Neural cell (in vitro differentiated cells): ENCODE measurements around the gene NR1H2. TPM values are rescaled to one million over a fixed set of nuclear protein-coding genes. Genes with fewer than 3 reads are reported as not detected.
"Not testable (repeated sequence)": the region's sequence is repeated elsewhere in the genome, so short reads cannot be mapped to it uniquely, and the experiment has no call there.

Source experiments
- H2AFZ ChIP-seq: fragments of 200-600, 300-800 bp; sonication (generic), shearing (Covaris generic); 2 replicates; pipeline ENCODE4 v1.6.0; 2014; ENCODE audit warnings: low read depth, mild to moderate bottlenecking, antibody characterized with exemption, low read length, moderate library complexity
- H3F3A ChIP-seq: fragments of 200-600 bp; shearing (Covaris generic); 2 replicates; pipeline ENCODE4 v1.6.1; 2016; ENCODE audit warnings: mild to moderate bottlenecking, moderate library complexity, mixed read lengths, antibody characterized with exemption, low read length; ENCODE audit not compliant: insufficient read depth, poor library complexity, severe bottlenecking
- H3K27ac ChIP-seq: fragments of 200-600, 300-800 bp; sonication (generic), shearing (Covaris generic); 2 replicates; pipeline ENCODE4 v1.5.1; 2014; ENCODE audit warnings: mild to moderate bottlenecking, low read length, moderate library complexity
- H3K27me3 ChIP-seq: fragments of 300-800, 200-600 bp; sonication (generic), shearing (Covaris generic); 2 replicates; pipeline ENCODE4 v1.6.0; 2014; ENCODE audit warnings: mild to moderate bottlenecking, low read depth, low read length, moderate library complexity; ENCODE audit not compliant: insufficient read depth
- H3K36me3 ChIP-seq: fragments of 300-800, 200-600 bp; sonication (generic), shearing (Covaris generic); 2 replicates; pipeline ENCODE4 v1.5.1; 2014; ENCODE audit warnings: mild to moderate bottlenecking, antibody characterized with exemption, low read length, moderate library complexity; ENCODE audit not compliant: insufficient read depth
- H3K4me2 ChIP-seq: fragments of 300-800, 200-600 bp; sonication (generic), shearing (Covaris generic); 2 replicates; pipeline ENCODE4 v1.6.0; 2014; ENCODE audit warnings: mild to moderate bottlenecking, low read length
- H3K4me3 ChIP-seq: fragments of 300-800, 200-600 bp; sonication (generic), shearing (Covaris generic); 2 replicates; pipeline ENCODE4 v1.5.1; 2014; ENCODE audit warnings: mild to moderate bottlenecking, low read length, moderate library complexity
- H3K79me2 ChIP-seq: fragments of 200-600 bp; shearing (Covaris generic); replicated peaks from 2 replicates; pipeline ENCODE4 v1.6.0; 2014; ENCODE audit warnings: mild to moderate bottlenecking, low read length, moderate library complexity; ENCODE audit not compliant: insufficient read depth
- H3K9ac ChIP-seq: fragments of 300-800, 200-600 bp; sonication (generic), shearing (Covaris generic); 2 replicates; pipeline ENCODE4 v1.6.1; 2016; ENCODE audit warnings: mild to moderate bottlenecking, low read length, mixed read lengths
- H3K9me2 ChIP-seq: fragments of 200-600 bp; shearing (Covaris generic); 2 replicates; pipeline ENCODE4 v1.6.1; 2016; ENCODE audit warnings: mild to moderate bottlenecking, low read length, mixed read lengths; ENCODE audit not compliant: insufficient read depth
- H3K9me3 ChIP-seq: fragments of 200-600, 300-800 bp; sonication (generic), shearing (Covaris generic); 2 replicates; pipeline ENCODE4 v1.6.1; 2016; ENCODE audit warnings: mild to moderate bottlenecking, mixed run types, low read length, moderate library complexity, mixed read lengths
- H4K20me1 ChIP-seq: fragments of 200-600 bp; shearing (Covaris generic); 2 replicates; pipeline ENCODE4 v1.6.1; 2016; ENCODE audit warnings: mild to moderate bottlenecking, mixed run types; ENCODE audit not compliant: insufficient read depth
- EP300 ChIP-seq: fragments of 450-650 bp; conservative IDR thresholded peaks from 2 replicates; pipeline ENCODE4 v1.6.1; 2014; ENCODE audit warnings: antibody characterized with exemption, mild to moderate bottlenecking, moderate library complexity; ENCODE audit not compliant: poor library complexity, severe bottlenecking
- EZH2 ChIP-seq: fragments of 200-600, 300-800 bp; shearing (Covaris generic), sonication (generic); IDR thresholded peaks from 2 replicates; pipeline ENCODE4 v1.6.1; 2014; ENCODE audit warnings: antibody characterized with exemption, low read length, borderline replicate concordance, mild to moderate bottlenecking; ENCODE audit not compliant: insufficient read depth, poor library complexity, severe bottlenecking
- MXI1 ChIP-seq: fragments of 450-650 bp; conservative IDR thresholded peaks from 2 replicates; pipeline ENCODE4 v1.6.1; 2014; ENCODE audit warnings: antibody characterized with exemption, mild to moderate bottlenecking; ENCODE audit not compliant: poor library complexity, severe bottlenecking
- POLR2AphosphoS5 ChIP-seq: IDR thresholded peaks from 2 replicates; pipeline ENCODE4 v1.6.1; 2012
- RAD21 ChIP-seq: fragments of 450-650 bp; conservative IDR thresholded peaks from 2 replicates; pipeline ENCODE4 v1.6.1; 2014; ENCODE audit warnings: antibody characterized with exemption, mild to moderate bottlenecking, moderate library complexity
- SMC3 ChIP-seq: fragments of 450-650 bp; conservative IDR thresholded peaks from 2 replicates; pipeline ENCODE4 v1.6.1; 2014; ENCODE audit warnings: antibody characterized with exemption, mild to moderate bottlenecking, moderate library complexity; ENCODE audit not compliant: poor library complexity
- TAF1 ChIP-seq: IDR thresholded peaks from 2 replicates; pipeline ENCODE4 v1.6.1; 2012; ENCODE audit warnings: low read depth
- polyA plus RNA-seq: library from polyadenylated mRNA; depleted of rRNA; stranded (reverse); fragments of >200 nt; gene quantifications from 2 replicates; pipeline ENCODE4 v1.2.3, GENCODE V29; 2014
- TF ChIP-seq, protein P1 (sequence below): fragments of 450-650 bp; IDR thresholded peaks from 2 replicates; pipeline ENCODE4 v1.5.1; 2014; ENCODE audit warnings: antibody characterized with exemption, mild to moderate bottlenecking, moderate library complexity; ENCODE audit not compliant: poor library complexity, severe bottlenecking
- TF ChIP-seq, protein P2 (sequence below): IDR thresholded peaks from 2 replicates; pipeline ENCODE4 v1.6.1; 2012; ENCODE audit warnings: borderline replicate concordance

The NR1H2 gene
- polyA plus RNA-seq, 1 donor from 2014 or later, result 18.5 TPM

DNA sequence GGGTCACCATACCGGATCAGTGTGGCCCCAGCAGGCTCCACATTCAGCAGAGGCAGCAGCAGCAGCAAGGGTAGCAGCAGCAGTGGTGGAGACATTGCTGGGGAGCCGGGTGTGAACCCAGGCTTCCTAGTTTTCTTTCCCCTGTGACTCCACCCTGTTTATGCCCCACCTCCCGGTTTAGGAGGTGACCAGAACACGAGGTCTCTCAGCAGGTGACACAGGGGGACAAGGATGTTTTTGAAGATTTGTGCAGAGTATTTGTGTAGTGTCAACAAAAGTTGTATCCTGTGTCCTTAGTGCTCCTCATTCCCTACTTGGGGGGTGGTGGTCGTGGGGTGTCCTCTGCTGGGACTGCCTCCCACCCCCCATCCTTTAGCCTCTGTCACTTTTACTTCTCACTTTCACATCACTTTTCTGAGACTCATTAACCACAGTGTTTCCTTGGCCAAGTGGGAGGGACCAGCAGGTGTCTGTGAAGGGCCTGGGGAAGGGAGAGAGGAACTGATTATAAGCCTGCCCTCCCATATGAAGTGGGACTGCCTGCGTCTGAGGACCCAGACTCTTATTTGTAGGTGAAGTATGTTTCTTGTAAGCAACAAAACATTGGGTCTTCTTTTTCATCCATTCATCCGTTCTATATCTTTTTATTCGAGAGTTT, 31.5 kb upstream of the NR1H2 start:
- no peaks in the 10 kb centered on the region for H3K9me3 ChIP-seq
- H3K27me3 ChIP-seq, result no peaks in the 10 kb centered on the region
- H3K36me3 ChIP-seq, result no peaks in the 10 kb centered on the region
- no peak overlapping the region for H3K4me2 ChIP-seq
- H2AFZ ChIP-seq, result no peak overlapping the region
- H4K20me1 ChIP-seq, result no peaks in the 10 kb centered on the region
- TF ChIP-seq, protein P1, sequence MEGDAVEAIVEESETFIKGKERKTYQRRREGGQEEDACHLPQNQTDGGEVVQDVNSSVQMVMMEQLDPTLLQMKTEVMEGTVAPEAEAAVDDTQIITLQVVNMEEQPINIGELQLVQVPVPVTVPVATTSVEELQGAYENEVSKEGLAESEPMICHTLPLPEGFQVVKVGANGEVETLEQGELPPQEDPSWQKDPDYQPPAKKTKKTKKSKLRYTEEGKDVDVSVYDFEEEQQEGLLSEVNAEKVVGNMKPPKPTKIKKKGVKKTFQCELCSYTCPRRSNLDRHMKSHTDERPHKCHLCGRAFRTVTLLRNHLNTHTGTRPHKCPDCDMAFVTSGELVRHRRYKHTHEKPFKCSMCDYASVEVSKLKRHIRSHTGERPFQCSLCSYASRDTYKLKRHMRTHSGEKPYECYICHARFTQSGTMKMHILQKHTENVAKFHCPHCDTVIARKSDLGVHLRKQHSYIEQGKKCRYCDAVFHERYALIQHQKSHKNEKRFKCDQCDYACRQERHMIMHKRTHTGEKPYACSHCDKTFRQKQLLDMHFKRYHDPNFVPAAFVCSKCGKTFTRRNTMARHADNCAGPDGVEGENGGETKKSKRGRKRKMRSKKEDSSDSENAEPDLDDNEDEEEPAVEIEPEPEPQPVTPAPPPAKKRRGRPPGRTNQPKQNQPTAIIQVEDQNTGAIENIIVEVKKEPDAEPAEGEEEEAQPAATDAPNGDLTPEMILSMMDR, result no peak
- no peak for TF ChIP-seq EP300
- no peak for TF ChIP-seq EZH2
- TF ChIP-seq SMC3, result no peak
- TF ChIP-seq RAD21, result no peak
- TF ChIP-seq, protein P2, sequence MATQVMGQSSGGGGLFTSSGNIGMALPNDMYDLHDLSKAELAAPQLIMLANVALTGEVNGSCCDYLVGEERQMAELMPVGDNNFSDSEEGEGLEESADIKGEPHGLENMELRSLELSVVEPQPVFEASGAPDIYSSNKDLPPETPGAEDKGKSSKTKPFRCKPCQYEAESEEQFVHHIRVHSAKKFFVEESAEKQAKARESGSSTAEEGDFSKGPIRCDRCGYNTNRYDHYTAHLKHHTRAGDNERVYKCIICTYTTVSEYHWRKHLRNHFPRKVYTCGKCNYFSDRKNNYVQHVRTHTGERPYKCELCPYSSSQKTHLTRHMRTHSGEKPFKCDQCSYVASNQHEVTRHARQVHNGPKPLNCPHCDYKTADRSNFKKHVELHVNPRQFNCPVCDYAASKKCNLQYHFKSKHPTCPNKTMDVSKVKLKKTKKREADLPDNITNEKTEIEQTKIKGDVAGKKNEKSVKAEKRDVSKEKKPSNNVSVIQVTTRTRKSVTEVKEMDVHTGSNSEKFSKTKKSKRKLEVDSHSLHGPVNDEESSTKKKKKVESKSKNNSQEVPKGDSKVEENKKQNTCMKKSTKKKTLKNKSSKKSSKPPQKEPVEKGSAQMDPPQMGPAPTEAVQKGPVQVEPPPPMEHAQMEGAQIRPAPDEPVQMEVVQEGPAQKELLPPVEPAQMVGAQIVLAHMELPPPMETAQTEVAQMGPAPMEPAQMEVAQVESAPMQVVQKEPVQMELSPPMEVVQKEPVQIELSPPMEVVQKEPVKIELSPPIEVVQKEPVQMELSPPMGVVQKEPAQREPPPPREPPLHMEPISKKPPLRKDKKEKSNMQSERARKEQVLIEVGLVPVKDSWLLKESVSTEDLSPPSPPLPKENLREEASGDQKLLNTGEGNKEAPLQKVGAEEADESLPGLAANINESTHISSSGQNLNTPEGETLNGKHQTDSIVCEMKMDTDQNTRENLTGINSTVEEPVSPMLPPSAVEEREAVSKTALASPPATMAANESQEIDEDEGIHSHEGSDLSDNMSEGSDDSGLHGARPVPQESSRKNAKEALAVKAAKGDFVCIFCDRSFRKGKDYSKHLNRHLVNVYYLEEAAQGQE, result no peak
- no peak for TF ChIP-seq MXI1
- TF ChIP-seq POLR2AphosphoS5, result no peak
- no peak for TF ChIP-seq TAF1
- H3K9me2 ChIP-seq, result no peaks in the 10 kb centered on the region
- H3F3A ChIP-seq, result no peaks in the 10 kb centered on the region
- no peak overlapping the region for H3K9ac ChIP-seq
- H3K79me2 ChIP-seq, result no peaks in the 10 kb centered on the region
- H3K4me3 ChIP-seq, result no peak overlapping the region
- H3K27ac ChIP-seq, result no peak overlapping the region

DNA sequence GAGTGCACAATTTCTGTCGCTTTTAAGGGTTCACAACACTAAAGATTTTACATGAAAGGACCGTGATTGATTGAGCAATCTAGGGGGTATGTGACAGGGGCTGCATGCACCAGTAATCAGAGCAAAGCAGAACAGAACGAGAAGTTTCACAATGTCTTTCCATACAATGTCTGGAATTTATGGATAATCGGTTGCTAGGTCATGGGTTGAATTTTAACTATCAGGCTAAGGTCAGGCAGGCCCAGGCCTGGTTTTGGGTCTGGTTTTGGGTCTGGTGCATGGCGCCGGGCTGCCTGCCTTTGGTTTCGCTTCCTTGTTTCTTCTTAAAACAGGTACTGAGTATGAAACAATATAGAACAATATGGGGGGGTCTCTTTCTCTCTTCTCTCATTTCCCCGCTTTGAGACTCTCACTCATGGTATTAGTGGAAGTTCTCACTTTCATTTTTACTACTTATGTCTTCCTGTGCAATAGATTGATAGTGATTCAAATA, 29.1 kb upstream of the NR1H2 start:
- H4K20me1 ChIP-seq, H3K9me2 ChIP-seq, H3K4me2 ChIP-seq, H3K9me3 ChIP-seq, H2AFZ ChIP-seq, H3K4me3 ChIP-seq, H3F3A ChIP-seq, H3K27me3 ChIP-seq, H3K27ac ChIP-seq, H3K36me3 ChIP-seq, H3K79me2 ChIP-seq, H3K9ac ChIP-seq: not testable (repeated sequence)
